CD4-positive, CD25-positive, alpha-beta regulatory T cell (primary cell): ENCODE measurements around the gene TAX1BP3. TPM values are rescaled to one million over a fixed set of nuclear protein-coding genes. Genes with fewer than 3 reads are reported as not detected.

Experiments used
- ATAC-seq, 2 donors: fragments of 150-1000 bp; cut with Tn5 transposase; one replicate each; pipeline ENCODE4 v1.10.0; 2021; ENCODE audit warnings: low read depth in 2 of 2, moderate number of reproducible peaks in 2 of 2, moderate library complexity in 1 of 2
- DNase-seq, 3 donors: peaks; one replicate each; pipeline versions ENCODE4 v3.0.0 to v3.0.0-alpha.2; 2012 to 2022; ENCODE audit warnings: mixed read lengths in 1 of 3
- H3K27ac ChIP-seq: one replicate; pipeline ENCODE4 v1.7.0; 2013; ENCODE audit warnings: mild to moderate bottlenecking, low read length; ENCODE audit not compliant: insufficient read depth, poor library complexity, severe bottlenecking
- H3K27me3 ChIP-seq: one replicate; pipeline ENCODE4 v1.7.0; 2013; ENCODE audit warnings: low read length; ENCODE audit not compliant: control insufficient read depth, insufficient read depth
- H3K36me3 ChIP-seq: one replicate; pipeline ENCODE4 v1.7.0; 2013; ENCODE audit warnings: mild to moderate bottlenecking, low read length, moderate library complexity; ENCODE audit not compliant: control insufficient read depth, insufficient read depth
- H3K4me1 ChIP-seq: 2 replicates; pipeline ENCODE4 v1.7.0; 2013; ENCODE audit warnings: mild to moderate bottlenecking, low read length; ENCODE audit not compliant: insufficient read depth, control insufficient read depth, poor library complexity, severe bottlenecking
- H3K4me3 ChIP-seq: one replicate; pipeline ENCODE4 v1.7.0; 2013; ENCODE audit warnings: low read depth, mild to moderate bottlenecking, low read length, moderate library complexity
- H3K9me3 ChIP-seq, 2 experiments: 1 replicate in 1 of 2; 2 replicates in 1 of 2; pipeline ENCODE4 v1.7.0; 2013; ENCODE audit warnings: low read length in 2 of 2, mild to moderate bottlenecking in 1 of 2, moderate library complexity in 1 of 2; ENCODE audit not compliant: control insufficient read depth in 2 of 2
- H3K27ac Mint-ChIP-seq, 3 donors: one replicate each; pipeline ENCODE4 v1.8.0; 2020 to 2022; ENCODE audit warnings: mild to moderate bottlenecking in 3 of 3, mixed read lengths in 3 of 3, moderate library complexity in 2 of 3
- H3K27me3 Mint-ChIP-seq: one replicate; pipeline ENCODE4 v1.8.0; 2022; ENCODE audit warnings: mild to moderate bottlenecking, mixed read lengths
- H3K36me3 Mint-ChIP-seq: one replicate; pipeline ENCODE4 v1.8.0; 2020; ENCODE audit warnings: mixed read lengths
- H3K4me1 Mint-ChIP-seq, 4 donors: one replicate each; pipeline ENCODE4 v1.8.0; 2020 to 2022; ENCODE audit warnings: mixed read lengths in 4 of 4, mild to moderate bottlenecking in 1 of 4
- H3K4me3 Mint-ChIP-seq, 4 donors: one replicate each; pipeline ENCODE4 v1.8.0; 2020 to 2022; ENCODE audit warnings: mild to moderate bottlenecking in 4 of 4, mixed read lengths in 4 of 4, moderate library complexity in 3 of 4
- H3K9me3 Mint-ChIP-seq, 7 donors: one replicate each; pipeline ENCODE4 v1.8.0; 2020 to 2022; ENCODE audit warnings: mixed read lengths in 7 of 7, mild to moderate bottlenecking in 3 of 7, moderate library complexity in 2 of 7
- polyA plus RNA-seq, 4 donors: library from polyadenylated mRNA; unstranded; fragments of 300-500 nt; fragmentation: Illumina TruSeq; gene quantifications; one replicate each; pipeline ENCODE4 v1.2.3, GENCODE V29; 2021
- total RNA-seq: library from RNA; stranded (reverse); gene quantifications from one replicate; pipeline ENCODE4 v1.2.3, GENCODE V29; 2022

The TAX1BP3 gene
- total and polyA plus RNA-seq, 5 donors from 2014 or later, result 14.9 to 43.6 (median 34.4) TPM

DNA sequence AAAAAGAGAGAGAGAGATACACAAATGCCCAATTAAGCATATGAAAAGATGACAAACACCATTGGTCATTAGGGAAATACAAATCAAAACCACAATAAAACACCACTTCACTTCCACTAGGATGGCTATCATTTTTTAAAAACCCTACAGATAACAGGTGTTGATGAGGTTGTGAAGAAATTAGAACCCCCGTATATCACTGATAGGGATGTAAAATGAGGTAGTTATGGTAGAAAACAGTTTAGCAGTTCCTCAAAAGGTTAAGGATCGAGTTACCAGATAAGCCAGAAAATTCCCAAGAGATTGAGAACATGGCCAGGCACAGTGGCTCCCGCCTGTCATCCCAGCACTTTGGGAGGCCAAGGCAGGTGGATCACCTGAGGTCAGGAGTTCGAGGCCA lies 24.8 kb upstream of the TAX1BP3 start:
- ATAC-seq, result no peak
- no peak for DNase-seq
- H3K9me3 ChIP-seq, result no peaks in the 10 kb centered on the region
- no peaks in the 10 kb centered on the region for H3K27me3 ChIP-seq
- Mint-ChIP-seq H3K36me3 (peaks cover 9% of the 10 kb centered on the region), H3K27me3 (peaks cover 6% of the 10 kb centered on the region), H3K4me3 (peak overlapping the region in 3 of 4 donors; percentile 13 to 53 (median 44)), H3K4me1 (peaks cover 0 to 39% (median 14%) of the 10 kb centered on the region in 4 donors), H3K27ac (peak overlapping the region; percentile 51 to 71 (median 61)), H3K9me3 (no peaks in the 10 kb centered on the region)
- no peak overlapping the region for H3K27ac ChIP-seq
- peaks cover 21% of the 10 kb centered on the region for H3K4me1 ChIP-seq
- no peak overlapping the region for H3K4me3 ChIP-seq
- peaks cover 13% of the 10 kb centered on the region for H3K36me3 ChIP-seq

- Mint-ChIP-seq H3K36me3 (peaks cover 9% of the 10 kb centered on the region), H3K27me3 (peaks cover 6% of the 10 kb centered on the region), H3K4me1 (peaks cover 0 to 37% (median 14%) of the 10 kb centered on the region in 4 donors), H3K4me3 (peak overlapping the region in 1 of 4 donors; percentile 28), H3K27ac (no peak overlapping the region), H3K9me3 (no peaks in the 10 kb centered on the region)
- Histone ChIP-seq H3K4me1 (peaks cover 21% of the 10 kb centered on the region), H3K4me3 (no peak overlapping the region), H3K27me3 (no peaks in the 10 kb centered on the region), H3K27ac (no peak overlapping the region), H3K36me3 (peaks cover 13% of the 10 kb centered on the region), H3K9me3 (no peaks in the 10 kb centered on the region)
- DNase-seq, result no peak
- no peak for ATAC-seq
Measured at GRCh38 chr17:3692346-3692745, 24.0 kb upstream of the TAX1BP3 start.

DNA sequence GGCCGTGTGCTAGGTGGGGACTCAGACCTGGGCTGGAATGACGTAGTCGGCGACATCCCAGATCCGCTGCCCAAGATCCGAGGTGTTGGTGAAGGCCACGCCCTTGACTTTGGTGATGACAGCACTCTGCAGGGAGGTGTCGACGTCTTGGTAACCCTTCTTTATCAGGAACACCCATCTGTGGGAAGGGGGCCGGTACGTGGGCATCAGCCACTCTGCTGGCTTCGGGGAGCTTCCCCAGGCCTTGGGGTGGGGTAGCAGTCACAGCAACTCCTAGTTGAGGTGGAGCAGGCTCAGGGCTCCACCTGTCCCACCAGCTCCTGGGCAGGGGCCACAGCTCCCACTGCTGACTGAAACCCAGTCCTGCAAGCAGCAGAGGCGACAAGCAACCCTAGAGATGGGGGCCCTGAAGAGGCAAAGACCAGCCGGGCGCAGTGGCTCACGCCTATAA lies 23.3 kb upstream of the TAX1BP3 start:
- Mint-ChIP-seq H3K27me3 (peaks cover 6% of the 10 kb centered on the region), H3K27ac (no peak overlapping the region), H3K9me3 (no peaks in the 10 kb centered on the region), H3K4me3 (peak overlapping the region in 1 of 4 donors; percentile 54), H3K4me1 (peaks cover 0 to 35% (median 14%) of the 10 kb centered on the region in 4 donors), H3K36me3 (peaks cover 9% of the 10 kb centered on the region)
- no peak for ATAC-seq
- Histone ChIP-seq H3K36me3 (peaks cover 13% of the 10 kb centered on the region), H3K27ac (no peak overlapping the region), H3K4me3 (no peak overlapping the region), H3K4me1 (peaks cover 19% of the 10 kb centered on the region), H3K9me3 (no peaks in the 10 kb centered on the region), H3K27me3 (no peaks in the 10 kb centered on the region)
- no peak for DNase-seq

GRCh38 chr17:3690094-3690715 lies 21.8 kb upstream of the TAX1BP3 start:
- Histone ChIP-seq H3K9me3 (no peaks in the 10 kb centered on the region), H3K4me1 (peaks cover 10% of the 10 kb centered on the region), H3K27me3 (no peaks in the 10 kb centered on the region), H3K36me3 (peaks cover 13% of the 10 kb centered on the region), H3K4me3 (no peak overlapping the region), H3K27ac (no peak overlapping the region)
- Mint-ChIP-seq H3K4me3 (no peak overlapping the region), H3K27me3 (peaks cover 6% of the 10 kb centered on the region), H3K9me3 (no peaks in the 10 kb centered on the region), H3K36me3 (peaks cover 9% of the 10 kb centered on the region), H3K4me1 (peaks cover 0 to 29% (median 11%) of the 10 kb centered on the region in 4 donors), H3K27ac (no peak overlapping the region)
- no peak for DNase-seq
- no peak for ATAC-seq

GRCh38 chr17:3689262-3690093 lies 21.1 kb upstream of the TAX1BP3 start:
- no peak overlapping the region for H3K4me3 Mint-ChIP-seq
- peaks cover 13% of the 10 kb centered on the region for H3K36me3 ChIP-seq
- no peak overlapping the region for H3K27ac ChIP-seq
- DNase-seq (no peak), ATAC-seq (no peak)
- no peak overlapping the region for H3K27ac Mint-ChIP-seq
- H3K9me3 ChIP-seq, result no peaks in the 10 kb centered on the region
- peaks cover 6% of the 10 kb centered on the region for H3K27me3 Mint-ChIP-seq
- H3K4me1 ChIP-seq, result peaks cover 3% of the 10 kb centered on the region
- no peak overlapping the region for H3K4me3 ChIP-seq
- H3K4me1 Mint-ChIP-seq, result peaks cover 0 to 23% (median 9%) of the 10 kb centered on the region in 4 donors
- H3K27me3 ChIP-seq, result no peaks in the 10 kb centered on the region
- peaks cover 9% of the 10 kb centered on the region for H3K36me3 Mint-ChIP-seq
- no peaks in the 10 kb centered on the region for H3K9me3 Mint-ChIP-seq

- no peaks in the 10 kb centered on the region for H3K9me3 ChIP-seq
- no peaks in the 10 kb centered on the region for H3K9me3 Mint-ChIP-seq
- H3K4me1 ChIP-seq, result no peaks in the 10 kb centered on the region
- H3K27me3 Mint-ChIP-seq, result peaks cover 6% of the 10 kb centered on the region
- peaks cover 13% of the 10 kb centered on the region for H3K36me3 ChIP-seq
- H3K4me3 Mint-ChIP-seq, result no peak overlapping the region
- H3K36me3 Mint-ChIP-seq, result peaks cover 9% of the 10 kb centered on the region
- H3K27ac ChIP-seq, result no peak overlapping the region
- H3K27ac Mint-ChIP-seq, result no peak overlapping the region
- H3K4me1 Mint-ChIP-seq, result peaks cover 0 to 17% (median 4%) of the 10 kb centered on the region in 4 donors
- H3K4me3 ChIP-seq, result no peak overlapping the region
- H3K27me3 ChIP-seq, result no peaks in the 10 kb centered on the region
- DNase-seq (no peak), ATAC-seq (no peak)
Measured at GRCh38 chr17:3688852-3689261, 20.5 kb upstream of the TAX1BP3 start.

DNA sequence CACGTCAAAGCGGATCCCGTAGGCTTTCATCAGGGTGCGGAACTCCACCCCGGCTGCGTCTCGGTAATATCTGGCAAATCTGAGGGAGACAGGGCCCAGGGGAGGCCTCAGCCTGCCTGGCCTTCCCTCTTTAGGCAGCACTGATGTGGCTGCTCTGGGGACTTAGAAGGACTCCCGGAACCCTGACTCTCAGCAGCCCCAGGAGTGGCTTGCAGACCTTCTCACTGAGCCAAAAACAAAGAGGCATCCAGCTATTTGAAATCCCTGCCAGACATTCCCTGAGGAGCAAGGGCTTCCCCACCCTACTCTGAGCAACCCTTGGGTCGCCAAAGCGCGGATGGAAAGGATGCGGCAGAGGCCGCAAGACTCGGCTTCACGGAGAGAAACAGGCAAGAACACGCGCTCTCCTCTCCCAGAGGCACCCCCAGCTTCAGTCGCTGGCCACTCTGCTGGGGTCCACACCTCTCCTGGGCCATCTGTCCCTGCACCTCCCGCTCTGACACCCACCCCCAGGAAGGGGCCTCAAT lies 19.7 kb upstream of the TAX1BP3 start:
- DNase-seq, result no peak
- Histone ChIP-seq H3K4me3 (no peak overlapping the region), H3K36me3 (peaks cover 13% of the 10 kb centered on the region), H3K27ac (no peak overlapping the region), H3K4me1 (no peaks in the 10 kb centered on the region), H3K27me3 (no peaks in the 10 kb centered on the region), H3K9me3 (no peaks in the 10 kb centered on the region)
- Mint-ChIP-seq H3K36me3 (peaks cover 9% of the 10 kb centered on the region), H3K27me3 (peaks cover 2% of the 10 kb centered on the region), H3K27ac (no peak overlapping the region), H3K4me1 (peaks cover 0 to 13% (median 2%) of the 10 kb centered on the region in 4 donors), H3K4me3 (no peak overlapping the region), H3K9me3 (no peaks in the 10 kb centered on the region)
- ATAC-seq, result no peak
